HCT116 (cell line): ENCODE measurements around the gene NFIB. TPM values are rescaled to one million over a fixed set of nuclear protein-coding genes. Genes with fewer than 3 reads are reported as not detected.

Experiments
- ATAC-seq: fragments of 200-7000 bp; cut with Tn5 transposase; 2 replicates; pipeline ENCODE4 v1.9.1; 2020; ENCODE audit warnings: mild to moderate bottlenecking, moderate library complexity
- BruUV-seq: library from RNA; stranded (reverse); fragments of 400-500 nt; replicated peaks from 2 replicates; lab custom pipeline; 2021; lab: Mats Ljungman, UMichigan
- CTCF ChIA-PET: fragments of 300-600 bp; sonication (Branson Sonifier 250); formaldehyde crosslinking; loops from one replicate; lab custom pipeline; 2021; ENCODE audit warnings: antibody characterized with exemption; lab: Charles Lee
- POLR2A ChIA-PET: fragments of 300-600, 350-600 bp; sonication (Branson Sonifier 250); formaldehyde crosslinking; loops from one replicate; lab custom pipeline; 2021; ENCODE audit warnings: antibody characterized with exemption; lab: Charles Lee
- RAD21 ChIA-PET, 2 experiments: fragments of 300-600 bp; sonication (Branson Sonifier 250); formaldehyde crosslinking; loops; one replicate each; lab custom pipeline; 2023; ENCODE audit warnings: low total read pairs in 2 of 2; ENCODE audit not compliant: uncharacterized antibody in 2 of 2, unreplicated experiment in 2 of 2, low non-redundant PET in 1 of 2; lab: Charles Lee
- DNase-seq: peaks from one replicate; pipeline ENCODE4 v3.0.0-alpha.2; 2010; ENCODE audit warnings: low read depth, low spot score
- H2AFZ ChIP-seq: fragments of 200-600 bp; shearing (Covaris generic), sonication (generic); 2 replicates; pipeline ENCODE4 v1.6.1; 2017; ENCODE audit warnings: low read depth, mixed run types, mixed read lengths, antibody characterized with exemption, low read length; ENCODE audit not compliant: poor library complexity, severe bottlenecking
- H3K27ac ChIP-seq: 2 replicates; pipeline ENCODE4 v1.5.1; 2012; ENCODE audit warnings: low read depth, low read length
- H3K27me3 ChIP-seq: fragments of 200-600 bp; sonication (generic); 2 replicates; pipeline ENCODE4 v1.6.1; 2016; ENCODE audit warnings: mixed run types, low read length, mixed read lengths; ENCODE audit not compliant: insufficient read depth
- H3K36me3 ChIP-seq, 2 experiments: fragments of 200-500 bp in 1 of 2; fragments of 200-600 bp in 1 of 2; sonication (Bioruptor generic) in 1 of 2; sonication (generic) in 1 of 2; 2 replicates each; pipeline versions ENCODE4 v1.5.1 to v1.6.1; 2014 to 2016; ENCODE audit warnings: low read length in 2 of 2, inconsistent platforms in 1 of 2, mixed read lengths in 1 of 2, mixed run types in 1 of 2; ENCODE audit not compliant: insufficient read depth in 2 of 2, control insufficient read depth in 1 of 2
- H3K4me1 ChIP-seq, 2 experiments: fragments of 200-600 bp in 1 of 2; sonication (generic) in 1 of 2; 2 replicates each; pipeline versions ENCODE4 v1.5.1 to v1.6.1; 2012 to 2017; ENCODE audit warnings: low read length in 2 of 2, inconsistent platforms in 1 of 2, mild to moderate bottlenecking in 1 of 2, mixed read lengths in 1 of 2, mixed run types in 1 of 2, moderate library complexity in 1 of 2; ENCODE audit not compliant: insufficient read depth in 2 of 2, control insufficient read depth in 1 of 2
- H3K4me2 ChIP-seq: fragments of 200-600 bp; sonication (generic); 2 replicates; pipeline ENCODE4 v1.6.1; 2017; ENCODE audit warnings: mixed run types, low read length, mixed read lengths
- H3K4me3 ChIP-seq, 2 experiments: fragments of 200-600 bp in 1 of 2; sonication (generic) in 1 of 2; replicated peaks in 1 of 2; 2 replicates each; pipeline ENCODE4 v1.5.1; 2011 to 2016; ENCODE audit warnings: low read length in 2 of 2, control low read depth in 1 of 2, low read depth in 1 of 2, mild to moderate bottlenecking in 1 of 2, mixed read lengths in 1 of 2, mixed run types in 1 of 2
- H3K79me2 ChIP-seq: fragments of 200-600 bp; sonication (generic); 2 replicates; pipeline ENCODE4 v1.6.1; 2017; ENCODE audit warnings: mild to moderate bottlenecking, mixed run types, low read length, moderate library complexity, mixed read lengths; ENCODE audit not compliant: insufficient read depth
- H3K9ac ChIP-seq: fragments of 200-600 bp; sonication (generic); 2 replicates; pipeline ENCODE4 v1.6.1; 2016; ENCODE audit warnings: low read length, mixed read lengths
- H3K9me2 ChIP-seq: fragments of 200-600 bp; sonication (generic), shearing (Covaris generic); 2 replicates; pipeline ENCODE4 v1.6.1; 2017; ENCODE audit warnings: mixed run types, mild to moderate bottlenecking, moderate library complexity; ENCODE audit not compliant: insufficient read depth
- H3K9me3 ChIP-seq, 2 experiments: fragments of 200-500 bp in 1 of 2; fragments of 200-600 bp in 1 of 2; sonication (Bioruptor generic) in 1 of 2; sonication (generic) in 1 of 2; 2 replicates each; pipeline ENCODE4 v1.6.1; 2014 to 2017; ENCODE audit warnings: low read length in 2 of 2, mixed read lengths in 2 of 2, inconsistent platforms in 1 of 2, low read depth in 1 of 2, mild to moderate bottlenecking in 1 of 2, mixed run types in 1 of 2, moderate library complexity in 1 of 2; ENCODE audit not compliant: control insufficient read depth in 1 of 2, insufficient read depth in 1 of 2
- H4K20me1 ChIP-seq: fragments of 200-600 bp; sonication (generic), shearing (Covaris generic); 2 replicates; pipeline ENCODE4 v1.6.1; 2017; ENCODE audit warnings: mixed run types, mild to moderate bottlenecking, moderate library complexity; ENCODE audit not compliant: insufficient read depth
- JUND ChIP-seq: IDR thresholded peaks from 2 replicates; pipeline ENCODE4 v1.6.1; 2012
- RAD21 ChIP-seq: IDR thresholded peaks from 2 replicates; pipeline ENCODE4 v1.6.1; 2012; ENCODE audit warnings: low read depth, mild to moderate bottlenecking
- SIN3A ChIP-seq: IDR thresholded peaks from 2 replicates; pipeline ENCODE4 v1.6.1; 2012; ENCODE audit warnings: low read depth
- SP1 ChIP-seq: IDR thresholded peaks from 2 replicates; pipeline ENCODE4 v1.6.1; 2012; ENCODE audit warnings: low read depth
- ZBTB33 ChIP-seq: IDR thresholded peaks from 2 replicates; pipeline ENCODE4 v1.6.1; 2011; ENCODE audit warnings: mild to moderate bottlenecking, low read length, moderate library complexity; ENCODE audit not compliant: insufficient replicate concordance; ENCODE audit errors: extremely low read depth
- intact Hi-C: fragments of 100-400 bp; cut with micrococcal nuclease; formaldehyde crosslinking; loops from 2 replicates; pipeline ENCODE4 v1.10.0; 2022
- total RNA-seq: library from RNA; stranded (reverse); gene quantifications from one replicate; pipeline ENCODE4 v1.2.1, GENCODE V29; 2021; ENCODE audit not compliant: unreplicated experiment

NFIB gene
- total RNA-seq, 1 experiment from 2014 or later: 6.6 TPM

DNA sequence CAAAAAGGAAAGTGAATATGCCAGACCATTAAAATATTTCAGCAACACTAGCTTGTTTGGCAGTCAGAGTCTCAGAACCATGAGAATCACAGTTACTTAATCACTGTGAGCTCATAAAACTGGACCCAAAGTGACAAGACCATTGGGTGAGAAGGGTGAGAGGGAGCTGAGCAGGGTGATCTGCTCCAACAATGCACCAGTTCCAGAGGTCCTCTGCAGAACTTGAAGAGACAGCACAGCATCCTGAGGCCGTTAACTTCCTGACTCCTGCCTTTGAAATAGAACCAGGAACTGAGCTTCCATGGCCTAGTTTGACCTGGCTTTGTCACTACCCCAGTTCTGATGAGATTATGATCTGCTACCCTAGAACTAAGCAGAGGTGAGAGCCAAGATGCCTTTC is 57.4 kb downstream of the NFIB start:
- H3K4me1 ChIP-seq: peaks cover 4 to 5% of the 10 kb centered on the region in 2 experiments; a peak in 2 of 4 replicates
- no TSS peak for BruUV-seq
- RAD21 ChIA-PET: no interaction called here
- H3K4me3 ChIP-seq: no peak overlapping the region
- POLR2A ChIA-PET: interaction anchor here (0.7 kb wide), 1 partner anchor 29 kb away, joined by 3 read pairs; no protein-coding TSS in a partner anchor
- H2AFZ ChIP-seq: no peak overlapping the region
- H3K9me3 ChIP-seq: no peaks in the 10 kb centered on the region
- H3K36me3 ChIP-seq: no peaks in the 10 kb centered on the region
- no peaks in the 10 kb centered on the region for H3K9me2 ChIP-seq
- H3K4me2 ChIP-seq: no peak overlapping the region
- TF ChIP-seq SIN3A: no peak
- DNase-seq (no peak), ATAC-seq (no peak)
- no peak overlapping the region for H3K9ac ChIP-seq
- no peaks in the 10 kb centered on the region for H4K20me1 ChIP-seq
- CTCF ChIA-PET: no interaction called here
- no peak overlapping the region for H3K27ac ChIP-seq
- no peaks in the 10 kb centered on the region for H3K27me3 ChIP-seq
- no peaks in the 10 kb centered on the region for H3K79me2 ChIP-seq
- intact Hi-C loops: no loop called here

GRCh38 chr9:14251154-14252071 is 62.5 kb downstream of the NFIB start:
- Histone ChIP-seq H3K4me1 (peaks cover 10 to 12% of the 10 kb centered on the region in 2 experiments; a peak in 2 of 4 replicates), H3K27ac (no peak overlapping the region), H4K20me1 (no peaks in the 10 kb centered on the region), H3K4me2 (peak overlapping the region; percentile 18), H3K79me2 (no peaks in the 10 kb centered on the region), H3K9ac (no peak overlapping the region)
- POLR2A ChIA-PET: no interaction called here
- intact Hi-C loops: no loop called here
- no TSS peak for BruUV-seq
- peak; percentile 44 for ATAC-seq
- TF ChIP-seq JUND: peak; percentile 22; the same call in 1 of the 2 replicates
- TF ChIP-seq ZBTB33: no peak
- peak; percentile 7; the same call in 1 of the 2 replicates for TF ChIP-seq RAD21
- TF ChIP-seq SP1: peak; percentile 53
- TF ChIP-seq, all 23 proteins: peak for 3
- DNase-seq: peak; percentile 7
- no peaks in the 10 kb centered on the region for H3K27me3 ChIP-seq
- ChIA-PET CTCF (no interaction called here), RAD21 (no interaction called here)
- H2AFZ ChIP-seq: no peak overlapping the region
- H3K9me2 ChIP-seq: no peaks in the 10 kb centered on the region
- H3K9me3 ChIP-seq: no peaks in the 10 kb centered on the region
- no peaks in the 10 kb centered on the region for H3K36me3 ChIP-seq
- H3K4me3 ChIP-seq: no peak overlapping the region
